Ishikawa (cell line): Measurements from ENCODE around the gene UBALD1.
"Not testable (repeated sequence)": the region's sequence is repeated elsewhere in the genome, so short reads cannot be mapped to it uniquely, and the experiment has no call there.

Experiments
- CEBPB ChIP-seq: IDR thresholded peaks from 2 replicates; pipeline ENCODE4 v1.6.1; 2012
- EGR1 ChIP-seq: IDR thresholded peaks from 2 replicates; pipeline ENCODE4 v1.6.1; 2012
- EP300 ChIP-seq: IDR thresholded peaks from 2 replicates; pipeline ENCODE4 v1.6.1; 2012; ENCODE audit warnings: borderline replicate concordance
- FOXM1 ChIP-seq: IDR thresholded peaks from 2 replicates; pipeline ENCODE4 v1.6.1; 2012; ENCODE audit warnings: low read depth, borderline replicate concordance
- MAX ChIP-seq: IDR thresholded peaks from 2 replicates; pipeline ENCODE4 v1.6.1; 2012
- RAD21 ChIP-seq: IDR thresholded peaks from 2 replicates; pipeline ENCODE4 v1.6.1; 2012; ENCODE audit warnings: low read depth
- TAF1 ChIP-seq: IDR thresholded peaks from 2 replicates; pipeline ENCODE4 v1.6.1; 2012; ENCODE audit warnings: low read depth, mild to moderate bottlenecking
- USF1 ChIP-seq: IDR thresholded peaks from 2 replicates; pipeline ENCODE4 v1.6.1; 2012
- YY1 ChIP-seq: IDR thresholded peaks from 2 replicates; pipeline ENCODE4 v1.6.1; 2012; ENCODE audit warnings: low read depth
- TF ChIP-seq, protein P1 (sequence below): IDR thresholded peaks from 2 replicates; pipeline ENCODE4 v1.6.1; 2012; ENCODE audit warnings: low read depth, mild to moderate bottlenecking

- TF ChIP-seq USF1 (peak; percentile 88), MAX (peak; percentile 79), RAD21 (peak; percentile 50; the same call in 1 of the 2 replicates), YY1 (peak; percentile 70; the same call in 1 of the 2 replicates)
- TF ChIP-seq, protein P1, sequence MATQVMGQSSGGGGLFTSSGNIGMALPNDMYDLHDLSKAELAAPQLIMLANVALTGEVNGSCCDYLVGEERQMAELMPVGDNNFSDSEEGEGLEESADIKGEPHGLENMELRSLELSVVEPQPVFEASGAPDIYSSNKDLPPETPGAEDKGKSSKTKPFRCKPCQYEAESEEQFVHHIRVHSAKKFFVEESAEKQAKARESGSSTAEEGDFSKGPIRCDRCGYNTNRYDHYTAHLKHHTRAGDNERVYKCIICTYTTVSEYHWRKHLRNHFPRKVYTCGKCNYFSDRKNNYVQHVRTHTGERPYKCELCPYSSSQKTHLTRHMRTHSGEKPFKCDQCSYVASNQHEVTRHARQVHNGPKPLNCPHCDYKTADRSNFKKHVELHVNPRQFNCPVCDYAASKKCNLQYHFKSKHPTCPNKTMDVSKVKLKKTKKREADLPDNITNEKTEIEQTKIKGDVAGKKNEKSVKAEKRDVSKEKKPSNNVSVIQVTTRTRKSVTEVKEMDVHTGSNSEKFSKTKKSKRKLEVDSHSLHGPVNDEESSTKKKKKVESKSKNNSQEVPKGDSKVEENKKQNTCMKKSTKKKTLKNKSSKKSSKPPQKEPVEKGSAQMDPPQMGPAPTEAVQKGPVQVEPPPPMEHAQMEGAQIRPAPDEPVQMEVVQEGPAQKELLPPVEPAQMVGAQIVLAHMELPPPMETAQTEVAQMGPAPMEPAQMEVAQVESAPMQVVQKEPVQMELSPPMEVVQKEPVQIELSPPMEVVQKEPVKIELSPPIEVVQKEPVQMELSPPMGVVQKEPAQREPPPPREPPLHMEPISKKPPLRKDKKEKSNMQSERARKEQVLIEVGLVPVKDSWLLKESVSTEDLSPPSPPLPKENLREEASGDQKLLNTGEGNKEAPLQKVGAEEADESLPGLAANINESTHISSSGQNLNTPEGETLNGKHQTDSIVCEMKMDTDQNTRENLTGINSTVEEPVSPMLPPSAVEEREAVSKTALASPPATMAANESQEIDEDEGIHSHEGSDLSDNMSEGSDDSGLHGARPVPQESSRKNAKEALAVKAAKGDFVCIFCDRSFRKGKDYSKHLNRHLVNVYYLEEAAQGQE, result not testable (repeated sequence)
- not testable (repeated sequence) for TF ChIP-seq EP300, TAF1, FOXM1, CEBPB, EGR1
These were observed 35.9 kb upstream of the UBALD1 start for GRCh38 chr16:4650443-4651074.
